HCT116 (cell line): Measurements from ENCODE around the gene GALNT17. TPM values are rescaled to one million over a fixed set of nuclear protein-coding genes. Genes with fewer than 3 reads are reported as not detected.
"Not testable (repeated sequence)": the region's sequence is repeated elsewhere in the genome, so short reads cannot be mapped to it uniquely, and the experiment has no call there.

Experiments
- ATAC-seq: fragments of 200-7000 bp; cut with Tn5 transposase; 2 replicates; pipeline ENCODE4 v1.9.1; 2020; ENCODE audit warnings: mild to moderate bottlenecking, moderate library complexity
- BruUV-seq: library from RNA; stranded (reverse); fragments of 400-500 nt; replicated peaks from 2 replicates; lab custom pipeline; 2021; lab: Mats Ljungman, UMichigan
- CTCF ChIA-PET: fragments of 300-600 bp; sonication (Branson Sonifier 250); formaldehyde crosslinking; loops from one replicate; lab custom pipeline; 2021; ENCODE audit warnings: antibody characterized with exemption; lab: Charles Lee
- POLR2A ChIA-PET: fragments of 300-600, 350-600 bp; sonication (Branson Sonifier 250); formaldehyde crosslinking; loops from one replicate; lab custom pipeline; 2021; ENCODE audit warnings: antibody characterized with exemption; lab: Charles Lee
- RAD21 ChIA-PET, 2 experiments: fragments of 300-600 bp; sonication (Branson Sonifier 250); formaldehyde crosslinking; loops; one replicate each; lab custom pipeline; 2023; ENCODE audit warnings: low total read pairs in 2 of 2; ENCODE audit not compliant: uncharacterized antibody in 2 of 2, unreplicated experiment in 2 of 2, low non-redundant PET in 1 of 2; lab: Charles Lee
- DNase-seq: peaks from one replicate; pipeline ENCODE4 v3.0.0-alpha.2; 2010; ENCODE audit warnings: low read depth, low spot score
- H2AFZ ChIP-seq: fragments of 200-600 bp; shearing (Covaris generic), sonication (generic); 2 replicates; pipeline ENCODE4 v1.6.1; 2017; ENCODE audit warnings: low read depth, mixed run types, mixed read lengths, antibody characterized with exemption, low read length; ENCODE audit not compliant: poor library complexity, severe bottlenecking
- H3K27ac ChIP-seq: 2 replicates; pipeline ENCODE4 v1.5.1; 2012; ENCODE audit warnings: low read depth, low read length
- H3K27me3 ChIP-seq: fragments of 200-600 bp; sonication (generic); 2 replicates; pipeline ENCODE4 v1.6.1; 2016; ENCODE audit warnings: mixed run types, low read length, mixed read lengths; ENCODE audit not compliant: insufficient read depth
- H3K36me3 ChIP-seq, 2 experiments: fragments of 200-500 bp in 1 of 2; fragments of 200-600 bp in 1 of 2; sonication (Bioruptor generic) in 1 of 2; sonication (generic) in 1 of 2; 2 replicates each; pipeline versions ENCODE4 v1.5.1 to v1.6.1; 2014 to 2016; ENCODE audit warnings: low read length in 2 of 2, inconsistent platforms in 1 of 2, mixed read lengths in 1 of 2, mixed run types in 1 of 2; ENCODE audit not compliant: insufficient read depth in 2 of 2, control insufficient read depth in 1 of 2
- H3K4me1 ChIP-seq, 2 experiments: fragments of 200-600 bp in 1 of 2; sonication (generic) in 1 of 2; 2 replicates each; pipeline versions ENCODE4 v1.5.1 to v1.6.1; 2012 to 2017; ENCODE audit warnings: low read length in 2 of 2, inconsistent platforms in 1 of 2, mild to moderate bottlenecking in 1 of 2, mixed read lengths in 1 of 2, mixed run types in 1 of 2, moderate library complexity in 1 of 2; ENCODE audit not compliant: insufficient read depth in 2 of 2, control insufficient read depth in 1 of 2
- H3K4me2 ChIP-seq: fragments of 200-600 bp; sonication (generic); 2 replicates; pipeline ENCODE4 v1.6.1; 2017; ENCODE audit warnings: mixed run types, low read length, mixed read lengths
- H3K4me3 ChIP-seq, 2 experiments: fragments of 200-600 bp in 1 of 2; sonication (generic) in 1 of 2; replicated peaks in 1 of 2; 2 replicates each; pipeline ENCODE4 v1.5.1; 2011 to 2016; ENCODE audit warnings: low read length in 2 of 2, control low read depth in 1 of 2, low read depth in 1 of 2, mild to moderate bottlenecking in 1 of 2, mixed read lengths in 1 of 2, mixed run types in 1 of 2
- H3K79me2 ChIP-seq: fragments of 200-600 bp; sonication (generic); 2 replicates; pipeline ENCODE4 v1.6.1; 2017; ENCODE audit warnings: mild to moderate bottlenecking, mixed run types, low read length, moderate library complexity, mixed read lengths; ENCODE audit not compliant: insufficient read depth
- H3K9ac ChIP-seq: fragments of 200-600 bp; sonication (generic); 2 replicates; pipeline ENCODE4 v1.6.1; 2016; ENCODE audit warnings: low read length, mixed read lengths
- H3K9me2 ChIP-seq: fragments of 200-600 bp; sonication (generic), shearing (Covaris generic); 2 replicates; pipeline ENCODE4 v1.6.1; 2017; ENCODE audit warnings: mixed run types, mild to moderate bottlenecking, moderate library complexity; ENCODE audit not compliant: insufficient read depth
- H3K9me3 ChIP-seq, 2 experiments: fragments of 200-500 bp in 1 of 2; fragments of 200-600 bp in 1 of 2; sonication (Bioruptor generic) in 1 of 2; sonication (generic) in 1 of 2; 2 replicates each; pipeline ENCODE4 v1.6.1; 2014 to 2017; ENCODE audit warnings: low read length in 2 of 2, mixed read lengths in 2 of 2, inconsistent platforms in 1 of 2, low read depth in 1 of 2, mild to moderate bottlenecking in 1 of 2, mixed run types in 1 of 2, moderate library complexity in 1 of 2; ENCODE audit not compliant: control insufficient read depth in 1 of 2, insufficient read depth in 1 of 2
- H4K20me1 ChIP-seq: fragments of 200-600 bp; sonication (generic), shearing (Covaris generic); 2 replicates; pipeline ENCODE4 v1.6.1; 2017; ENCODE audit warnings: mixed run types, mild to moderate bottlenecking, moderate library complexity; ENCODE audit not compliant: insufficient read depth
- CEBPB ChIP-seq: IDR thresholded peaks from 2 replicates; pipeline ENCODE4 v1.6.1; 2012; ENCODE audit warnings: low read depth
- CTCF ChIP-seq, 3 experiments: fragments of 200-600 bp in 1 of 3; sonication (generic) in 1 of 3; IDR thresholded peaks in 2 of 3; conservative IDR thresholded peaks in 1 of 3; 2 replicates each; pipeline ENCODE4 v1.5.1; 2012 to 2017; ENCODE audit warnings: low read depth in 2 of 3, low read length in 2 of 3, antibody characterized with exemption in 1 of 3, borderline replicate concordance in 1 of 3, control low read depth in 1 of 3, mild to moderate bottlenecking in 1 of 3, mixed read lengths in 1 of 3, mixed run types in 1 of 3, moderate library complexity in 1 of 3; ENCODE audit not compliant: insufficient read depth in 1 of 3
- EGR1 ChIP-seq: IDR thresholded peaks from 2 replicates; pipeline ENCODE4 v1.6.1; 2012; ENCODE audit warnings: low read depth
- ELF1 ChIP-seq: IDR thresholded peaks from 2 replicates; pipeline ENCODE4 v1.6.1; 2012; ENCODE audit warnings: low read depth, borderline replicate concordance
- EZH2phosphoT487 ChIP-seq: fragments of 200-600 bp; IDR thresholded peaks from 2 replicates; pipeline ENCODE4 v1.6.1; 2018; ENCODE audit warnings: antibody characterized with exemption, borderline replicate concordance
- ZFX ChIP-seq: fragments of 450-650 bp; IDR thresholded peaks from 2 replicates; pipeline ENCODE4 v1.6.1; 2017
- intact Hi-C: fragments of 100-400 bp; cut with micrococcal nuclease; formaldehyde crosslinking; loops from 2 replicates; pipeline ENCODE4 v1.10.0; 2022
- total RNA-seq: library from RNA; stranded (reverse); gene quantifications from one replicate; pipeline ENCODE4 v1.2.1, GENCODE V29; 2021; ENCODE audit not compliant: unreplicated experiment
- TF ChIP-seq, protein P1 (sequence below): IDR thresholded peaks from 2 replicates; pipeline ENCODE4 v1.6.1; 2012

Gene GALNT17
- total RNA-seq, 1 experiment from 2014 or later = not detected

DNA sequence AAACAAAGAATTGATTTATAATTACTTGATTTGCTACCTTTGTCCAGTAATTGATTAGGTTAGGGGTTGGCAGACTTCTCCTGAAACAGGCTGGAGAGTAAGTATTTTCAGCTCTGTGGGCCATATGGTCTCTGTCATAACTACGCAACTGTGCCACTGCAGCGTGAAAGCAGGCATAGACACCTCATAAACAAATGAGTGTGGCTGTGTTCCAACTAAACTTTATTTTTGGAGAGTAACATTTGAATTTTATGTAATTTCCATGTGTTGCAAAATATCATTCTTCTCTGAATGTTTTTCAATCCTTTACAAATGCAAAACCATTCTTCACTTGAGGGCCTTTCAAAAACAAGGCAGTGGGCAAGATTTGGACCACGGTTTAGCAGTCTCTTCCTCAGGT, 76.9 kb downstream of the GALNT17 start:
- Histone ChIP-seq H3K79me2 (no peaks in the 10 kb centered on the region), H3K4me3 (no peak overlapping the region), H3K36me3 (no peaks in the 10 kb centered on the region), H3K27ac (no peak overlapping the region), H3K9ac (no peak overlapping the region)
- DNase-seq = no peak
- BruUV-seq = no TSS peak
- intact Hi-C loops = no loop called here
- CTCF ChIA-PET = no interaction called here
- TF ChIP-seq EZH2phosphoT487 (no peak), ELF1 (no peak), CTCF (IDR thresholded peaks at IDR 0.05 in 2 of 3, conservative IDR thresholded peaks at IDR 0.05 in 1 of 3; ENCODE audit: borderline replicate concordance in 1 of 3, insufficient read depth in 1 of 3, low read depth in 2 of 3, low read length in 2 of 3) (no peak), EGR1 (no peak), CEBPB (no peak), ZFX (no peak)
- TF ChIP-seq, protein P1, sequence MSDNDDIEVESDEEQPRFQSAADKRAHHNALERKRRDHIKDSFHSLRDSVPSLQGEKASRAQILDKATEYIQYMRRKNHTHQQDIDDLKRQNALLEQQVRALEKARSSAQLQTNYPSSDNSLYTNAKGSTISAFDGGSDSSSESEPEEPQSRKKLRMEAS = no peak
- TF ChIP-seq, all 23 proteins: peak for 0
- Histone ChIP-seq H4K20me1 (no peaks in the 10 kb centered on the region), H2AFZ (no peak overlapping the region), H3K9me2 (no peaks in the 10 kb centered on the region), H3K9me3 (peaks cover 0 to 4% of the 10 kb centered on the region in 2 experiments; a peak in 2 of 4 replicates), H3K4me1 (no peaks in the 10 kb centered on the region), H3K27me3 (no peaks in the 10 kb centered on the region), H3K4me2 (no peak overlapping the region)
- ChIA-PET RAD21 (no interaction called here), POLR2A (no interaction called here)
- ATAC-seq = no peak

DNA sequence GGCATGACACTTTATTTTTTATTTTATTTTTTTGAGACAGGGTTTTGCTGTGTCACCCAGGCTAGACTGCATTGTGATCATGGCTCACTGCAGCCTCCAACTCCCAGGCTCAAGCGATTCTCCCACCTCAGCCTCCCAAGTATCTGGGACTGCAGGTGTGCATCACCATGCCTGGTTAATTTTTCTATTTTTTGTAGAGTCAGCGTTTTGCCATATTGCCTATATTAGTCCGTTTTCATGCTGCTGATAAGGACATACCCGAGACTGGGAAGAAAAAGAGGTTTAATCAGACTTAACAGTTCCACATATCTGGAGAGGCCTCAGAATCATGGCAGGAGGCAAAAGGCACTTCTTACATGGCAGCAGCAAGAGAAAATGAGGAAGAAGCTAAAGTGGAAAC, 77.5 kb downstream of the GALNT17 start:
- H3K9me3 ChIP-seq, POLR2A ChIA-PET, H3K4me1 ChIP-seq, BruUV-seq, DNase-seq, H4K20me1 ChIP-seq, RAD21 ChIA-PET, ATAC-seq, H3K36me3 ChIP-seq, H3K4me3 ChIP-seq, H3K4me2 ChIP-seq, H3K9ac ChIP-seq, H2AFZ ChIP-seq, intact Hi-C loops, H3K27me3 ChIP-seq, H3K27ac ChIP-seq, H3K9me2 ChIP-seq, H3K79me2 ChIP-seq, CTCF ChIA-PET: not testable (repeated sequence)
